IMR-90 (cell line): ENCODE results near the gene UBFD1. TPM values are rescaled to one million over a fixed set of nuclear protein-coding genes. Genes with fewer than 3 reads are reported as not detected.

Experiments
- ATAC-seq: fragments of 200-7000 bp; cut with Tn5 transposase; 2 replicates; pipeline ENCODE4 v1.9.1; 2020; ENCODE audit warnings: low read depth, mild to moderate bottlenecking, moderate library complexity
- BruUV-seq: library from RNA; stranded (reverse); fragments of 400-500 nt; replicated peaks from 2 replicates; lab custom pipeline; 2021; lab: Mats Ljungman, UMichigan
- CTCF ChIA-PET: fragments of 300-600 bp; formaldehyde crosslinking; extraction: SDS; loops from one replicate; lab custom pipeline; 2021; ENCODE audit warnings: antibody characterized with exemption; lab: Yijun Ruan, JAX
- POLR2A ChIA-PET: fragments of 300-600 bp; sonication (Branson Sonifier 250); formaldehyde crosslinking; loops from one replicate; lab custom pipeline; 2022; ENCODE audit warnings: antibody characterized with exemption; ENCODE audit not compliant: unreplicated experiment; lab: Charles Lee
- DNase-seq: peaks from one replicate; pipeline ENCODE4 v3.0.0; 2013
- H2AFZ ChIP-seq: replicated peaks from 2 replicates; pipeline ENCODE3; 2013; ENCODE audit warnings: low read length, mild to moderate bottlenecking; ENCODE audit not compliant: poor library complexity
- H2AK5ac ChIP-seq: 2 replicates; pipeline ENCODE4 v1.6.1; 2013; ENCODE audit warnings: low read depth, low read length, inconsistent platforms
- H2AK9ac ChIP-seq: replicated peaks from 2 replicates; pipeline ENCODE3; 2013; ENCODE audit warnings: mild to moderate bottlenecking, low read depth, low read length, moderate library complexity; ENCODE audit not compliant: poor library complexity
- H2BK120ac ChIP-seq: 2 replicates; pipeline ENCODE4 v1.6.1; 2013; ENCODE audit warnings: low read depth, low read length, inconsistent platforms
- H2BK15ac ChIP-seq: 3 replicates; pipeline ENCODE4 v1.6.1; 2013; ENCODE audit warnings: low read depth, low read length, inconsistent platforms
- H2BK20ac ChIP-seq: 2 replicates; pipeline ENCODE4 v1.6.1; 2013; ENCODE audit warnings: low read depth, mild to moderate bottlenecking, inconsistent platforms, low read length, moderate library complexity
- H2BK5ac ChIP-seq: 2 replicates; pipeline ENCODE4 v1.6.1; 2013; ENCODE audit warnings: mild to moderate bottlenecking, low read depth, low read length, inconsistent platforms; ENCODE audit not compliant: poor library complexity, severe bottlenecking
- H3K14ac ChIP-seq: replicated peaks from 2 replicates; pipeline ENCODE4 v1.6.1; 2013; ENCODE audit warnings: low read depth, low read length, inconsistent platforms
- H3K18ac ChIP-seq: 2 replicates; pipeline ENCODE4 v1.6.1; 2013; ENCODE audit warnings: low read depth, low read length, control low read depth
- H3K23ac ChIP-seq: 2 replicates; pipeline ENCODE4 v1.6.1; 2013; ENCODE audit warnings: low read depth, low read length, inconsistent platforms
- H3K27ac ChIP-seq: 2 replicates; pipeline ENCODE4 v1.5.1; 2013; ENCODE audit warnings: mild to moderate bottlenecking, control low read depth, low read length; ENCODE audit not compliant: insufficient read depth
- H3K27me3 ChIP-seq: 2 replicates; pipeline ENCODE4 v1.6.1; 2013; ENCODE audit warnings: low read length; ENCODE audit not compliant: control insufficient read depth, insufficient read depth
- H3K36me3 ChIP-seq: 2 replicates; pipeline ENCODE4 v1.6.1; 2013; ENCODE audit warnings: low read length, mixed read lengths; ENCODE audit not compliant: control insufficient read depth, insufficient read depth
- H3K4ac ChIP-seq: 2 replicates; pipeline ENCODE4 v1.6.1; 2013; ENCODE audit warnings: low read depth, low read length, inconsistent platforms
- H3K4me1 ChIP-seq: 2 replicates; pipeline ENCODE4 v1.6.1; 2013; ENCODE audit warnings: low read length, mixed read lengths; ENCODE audit not compliant: control insufficient read depth, insufficient read depth
- H3K4me2 ChIP-seq: 2 replicates; pipeline ENCODE4 v1.6.1; 2013; ENCODE audit warnings: low read depth, mild to moderate bottlenecking, control low read depth, low read length, moderate library complexity
- H3K4me3 ChIP-seq: 2 replicates; pipeline ENCODE4 v1.5.1; 2013; ENCODE audit warnings: low read depth, mild to moderate bottlenecking, control low read depth, low read length, moderate library complexity; ENCODE audit not compliant: insufficient read depth
- H3K56ac ChIP-seq: 2 replicates; pipeline ENCODE4 v1.6.1; 2013; ENCODE audit warnings: low read length, inconsistent platforms; ENCODE audit not compliant: insufficient read depth; ENCODE audit errors: extremely low read depth
- H3K79me1 ChIP-seq, 2 experiments: 2 replicates each; pipeline ENCODE4 v1.6.1; 2013; ENCODE audit warnings: low read length in 2 of 2, inconsistent platforms in 1 of 2, low read depth in 1 of 2
- H3K9ac ChIP-seq: 2 replicates; pipeline ENCODE4 v1.6.1; 2013; ENCODE audit warnings: low read depth, low read length, control low read depth
- H3K9me1 ChIP-seq: 2 replicates; pipeline ENCODE4 v1.6.1; 2013; ENCODE audit warnings: low read length, inconsistent platforms; ENCODE audit not compliant: insufficient read depth
- H3K9me3 ChIP-seq: 2 replicates; pipeline ENCODE4 v1.6.1; 2013; ENCODE audit warnings: low read length; ENCODE audit not compliant: control insufficient read depth, insufficient read depth
- H4K20me1 ChIP-seq: 2 replicates; pipeline ENCODE4 v1.6.1; 2013; ENCODE audit warnings: low read length, inconsistent platforms; ENCODE audit not compliant: insufficient read depth
- H4K5ac ChIP-seq: 2 replicates; pipeline ENCODE4 v1.6.1; 2013; ENCODE audit warnings: mild to moderate bottlenecking, low read depth, low read length, control low read depth
- H4K8ac ChIP-seq, 2 experiments: 2 replicates each; pipeline ENCODE4 v1.6.1; 2013; ENCODE audit warnings: low read depth in 2 of 2, low read length in 2 of 2, control low read depth in 1 of 2, inconsistent platforms in 1 of 2
- H4K91ac ChIP-seq: 2 replicates; pipeline ENCODE4 v1.6.1; 2013; ENCODE audit warnings: low read depth, low read length, inconsistent platforms; ENCODE audit not compliant: insufficient read depth
- BHLHE40 ChIP-seq: fragments of 150-350 bp; IDR thresholded peaks from 2 replicates; pipeline ENCODE4 v1.6.1; 2016; ENCODE audit warnings: mild to moderate bottlenecking, low read depth, low read length
- CEBPB ChIP-seq: IDR thresholded peaks from 2 replicates; pipeline ENCODE4 v1.6.1; 2012; ENCODE audit warnings: low read depth, low read length, improper control_type of control experiment
- CHD1 ChIP-seq: IDR thresholded peaks from 2 replicates; pipeline ENCODE4 v1.6.1; 2012; ENCODE audit warnings: low read depth, low read length, improper control_type of control experiment
- FOS ChIP-seq: fragments of 150-350 bp; IDR thresholded peaks from 2 replicates; pipeline ENCODE4 v1.6.1; 2016; ENCODE audit warnings: low read depth, low read length
- MAFK ChIP-seq: IDR thresholded peaks from 2 replicates; pipeline ENCODE4 v1.6.1; 2012; ENCODE audit warnings: low read depth, low read length, improper control_type of control experiment
- MAZ ChIP-seq: IDR thresholded peaks from 2 replicates; pipeline ENCODE4 v1.6.1; 2012; ENCODE audit warnings: low read depth, mild to moderate bottlenecking, low read length, improper control_type of control experiment, moderate library complexity, borderline replicate concordance
- NFE2L2 ChIP-seq: fragments of 150-350 bp; IDR thresholded peaks from 2 replicates; pipeline ENCODE4 v1.6.1; 2016; ENCODE audit warnings: low read depth, mild to moderate bottlenecking, low read length
- RAD21 ChIP-seq: IDR thresholded peaks from 2 replicates; pipeline ENCODE4 v1.6.1; 2012; ENCODE audit warnings: low read length, improper control_type of control experiment
- RCOR1 ChIP-seq: IDR thresholded peaks from 2 replicates; pipeline ENCODE4 v1.6.1; 2012; ENCODE audit warnings: mild to moderate bottlenecking, low read length, improper control_type of control experiment; ENCODE audit not compliant: insufficient replicate concordance
- RFX5 ChIP-seq: IDR thresholded peaks from 2 replicates; pipeline ENCODE4 v1.8.0; 2012; ENCODE audit warnings: low read depth, mild to moderate bottlenecking, low read length, moderate library complexity
- SMC3 ChIP-seq: fragments of 150-350 bp; IDR thresholded peaks from 2 replicates; pipeline ENCODE4 v1.6.1; 2016; ENCODE audit warnings: low read depth, mild to moderate bottlenecking, antibody characterized with exemption, low read length, moderate library complexity
- WGBS, 2 experiments: methylation state at CpG; one replicate each; pipeline versions ENCODE4 v1.1.5 to v1.1.7; 2013; ENCODE audit warnings: missing lambda C conversion rate in 2 of 2; ENCODE audit not compliant: insufficient read length in 1 of 2; ENCODE audit errors: extremely low coverage in 2 of 2; 5-methylcytosine and 5-hydroxymethylcytosine counted together
- dilution Hi-C: fragments of 300-500 bp; cut with HindIII; formaldehyde crosslinking; loops from one replicate; pipeline ENCODE4 v1.14.3; 2018; ENCODE audit warnings: low sequenced_read_pairs; ENCODE audit not compliant: unreplicated experiment
- in situ Hi-C: fragments of 300-500 bp; cut with MboI; formaldehyde crosslinking; loops from 3 replicates; pipeline ENCODE4 v1.14.3; 2019; ENCODE audit warnings: low sequenced_read_pairs, inconsistent platforms, mixed read lengths
- intact Hi-C: fragments of 100-400 bp; cut with micrococcal nuclease; formaldehyde crosslinking; loops from 2 replicates; pipeline ENCODE4 v1.10.0; 2022
- polyA plus RNA-seq, 3 experiments: library from polyadenylated mRNA; depleted of rRNA; stranded (reverse); fragments of >200 nt; gene quantifications; 2 replicates each; pipeline ENCODE4 v1.2.3, GENCODE V29; 2012; ENCODE audit warnings: low replicate concordance in 1 of 3
- total RNA-seq: library from RNA; depleted of rRNA; stranded (reverse); fragments of >200 nt; gene quantifications from 2 replicates; pipeline ENCODE4 v1.2.3, GENCODE V29; 2012
- TF ChIP-seq, protein P1 (sequence below): conservative IDR thresholded peaks from 2 replicates; pipeline ENCODE4 v1.5.1; 2012; ENCODE audit warnings: mild to moderate bottlenecking, low read depth, low read length, improper control_type of control experiment

Gene UBFD1
- total and polyA plus RNA-seq, 2 of the 4 experiments (the other 2 are of a cell fraction): 39.3 to 55.0 TPM

- Histone ChIP-seq H3K4me1 (no peaks in the 10 kb centered on the region), H3K9me3 (no peaks in the 10 kb centered on the region), H3K18ac (no peak overlapping the region), H4K5ac (no peak overlapping the region), H4K8ac (no peak overlapping the region), H3K27ac (no peak overlapping the region), H2BK5ac (no peak overlapping the region), H3K23ac (no peak overlapping the region), H4K91ac (no peak overlapping the region), H3K56ac (no peak overlapping the region), H3K79me1 (peaks cover 0 to 2% of the 10 kb centered on the region in 2 experiments; a peak in 1 of 4 replicates), H3K4ac (no peak overlapping the region), H2BK15ac (no peak overlapping the region), H3K9me1 (0 out of 2 replicates have a peak, but pooled peaks cover 4% of the 10 kb centered on the region), H2BK120ac (no peak overlapping the region), H3K4me3 (no peak overlapping the region), H2BK20ac (no peak overlapping the region), H3K36me3 (peaks cover 42% of the 10 kb centered on the region), H3K4me2 (no peak overlapping the region), H2AFZ (no peak overlapping the region), H3K9ac (no peak overlapping the region), H2AK5ac (no peak overlapping the region), H2AK9ac (no peak overlapping the region), H4K20me1 (no peaks in the 10 kb centered on the region), H3K14ac (no peak overlapping the region), H3K27me3 (no peaks in the 10 kb centered on the region)
- whole genome bisulfite sequencing, 2 experiments: 100% methylated on average over 2 of the region's 4 CpGs; no CpG with 5 or more reads in 1 of the 2 experiments
- intact Hi-C loops (no loop called here), dilution Hi-C loops (no loop called here), in situ Hi-C loops (loop anchor here (5.0 kb wide), 1 partner anchor 50 kb away; no protein-coding TSS in a partner anchor)
- TF ChIP-seq MAFK: no peak
- no peak for TF ChIP-seq RAD21
- TF ChIP-seq SMC3: no peak
- TF ChIP-seq BHLHE40: no peak
- TF ChIP-seq CEBPB: no peak
- no peak for TF ChIP-seq RFX5
- no peak for TF ChIP-seq NFE2L2
- TF ChIP-seq, protein P1, sequence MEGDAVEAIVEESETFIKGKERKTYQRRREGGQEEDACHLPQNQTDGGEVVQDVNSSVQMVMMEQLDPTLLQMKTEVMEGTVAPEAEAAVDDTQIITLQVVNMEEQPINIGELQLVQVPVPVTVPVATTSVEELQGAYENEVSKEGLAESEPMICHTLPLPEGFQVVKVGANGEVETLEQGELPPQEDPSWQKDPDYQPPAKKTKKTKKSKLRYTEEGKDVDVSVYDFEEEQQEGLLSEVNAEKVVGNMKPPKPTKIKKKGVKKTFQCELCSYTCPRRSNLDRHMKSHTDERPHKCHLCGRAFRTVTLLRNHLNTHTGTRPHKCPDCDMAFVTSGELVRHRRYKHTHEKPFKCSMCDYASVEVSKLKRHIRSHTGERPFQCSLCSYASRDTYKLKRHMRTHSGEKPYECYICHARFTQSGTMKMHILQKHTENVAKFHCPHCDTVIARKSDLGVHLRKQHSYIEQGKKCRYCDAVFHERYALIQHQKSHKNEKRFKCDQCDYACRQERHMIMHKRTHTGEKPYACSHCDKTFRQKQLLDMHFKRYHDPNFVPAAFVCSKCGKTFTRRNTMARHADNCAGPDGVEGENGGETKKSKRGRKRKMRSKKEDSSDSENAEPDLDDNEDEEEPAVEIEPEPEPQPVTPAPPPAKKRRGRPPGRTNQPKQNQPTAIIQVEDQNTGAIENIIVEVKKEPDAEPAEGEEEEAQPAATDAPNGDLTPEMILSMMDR: no peak
- no peak for TF ChIP-seq CHD1
- no peak for TF ChIP-seq FOS
- no peak for TF ChIP-seq RCOR1
- TF ChIP-seq MAZ: no peak
- ChIA-PET CTCF (interaction anchor here (0.6 to 0.9 kb wide), 2 partner anchors 11 to 190 kb away, joined by 3 read pairs; no protein-coding TSS in a partner anchor), POLR2A (no interaction called here)
- ATAC-seq: no peak
- no TSS peak for BruUV-seq
- no peak for DNase-seq
These were observed 35.6 kb upstream of the UBFD1 start for GRCh38 chr16:23521965-23522364.
